Thyroid gland (tissue), 4 donors: ENCODE results near the gene ANO6.

Experiments
- POLR2A ChIP-seq, 2 donors: fragments of 450-650 bp; IDR thresholded peaks; one replicate each; pipeline ENCODE4 v1.6.1; 2017; ENCODE audit warnings: antibody characterized with exemption in 2 of 2, mild to moderate bottlenecking in 2 of 2, moderate library complexity in 1 of 2
- TF ChIP-seq, protein P1 (sequence below), 6 experiments: fragments of 200-600 bp in 3 of 6; fragments of 450-650 bp in 3 of 6; sonication (generic) in 3 of 6; IDR thresholded peaks; one replicate each; pipeline ENCODE4 v1.5.1; 2016 to 2019; ENCODE audit warnings: antibody characterized with exemption in 6 of 6, mild to moderate bottlenecking in 2 of 6, inconsistent platforms in 1 of 6, moderate library complexity in 1 of 6

DNA sequence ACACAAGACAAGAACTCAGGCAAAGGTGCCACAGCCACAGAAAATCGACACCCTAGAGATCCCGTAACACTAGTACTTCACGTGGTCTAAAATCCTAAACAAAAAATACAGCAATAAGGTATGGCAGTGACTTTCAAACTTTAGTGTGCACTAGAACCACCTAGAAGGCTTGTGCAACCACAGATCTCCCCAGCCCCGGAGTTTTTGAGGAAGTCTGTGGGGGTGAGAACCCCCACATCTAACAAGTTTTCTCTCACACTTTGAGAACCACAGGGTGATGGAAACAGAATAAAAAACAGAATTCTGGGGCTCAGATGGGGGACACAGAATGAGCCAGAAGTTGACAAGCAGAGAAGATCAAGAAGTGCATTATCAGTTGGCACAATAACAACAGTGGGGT lies 254.0 kb downstream of the ANO6 start:
- TF ChIP-seq POLR2A (IDR thresholded peaks at IDR 0.05), result no peak
- TF ChIP-seq, protein P1, sequence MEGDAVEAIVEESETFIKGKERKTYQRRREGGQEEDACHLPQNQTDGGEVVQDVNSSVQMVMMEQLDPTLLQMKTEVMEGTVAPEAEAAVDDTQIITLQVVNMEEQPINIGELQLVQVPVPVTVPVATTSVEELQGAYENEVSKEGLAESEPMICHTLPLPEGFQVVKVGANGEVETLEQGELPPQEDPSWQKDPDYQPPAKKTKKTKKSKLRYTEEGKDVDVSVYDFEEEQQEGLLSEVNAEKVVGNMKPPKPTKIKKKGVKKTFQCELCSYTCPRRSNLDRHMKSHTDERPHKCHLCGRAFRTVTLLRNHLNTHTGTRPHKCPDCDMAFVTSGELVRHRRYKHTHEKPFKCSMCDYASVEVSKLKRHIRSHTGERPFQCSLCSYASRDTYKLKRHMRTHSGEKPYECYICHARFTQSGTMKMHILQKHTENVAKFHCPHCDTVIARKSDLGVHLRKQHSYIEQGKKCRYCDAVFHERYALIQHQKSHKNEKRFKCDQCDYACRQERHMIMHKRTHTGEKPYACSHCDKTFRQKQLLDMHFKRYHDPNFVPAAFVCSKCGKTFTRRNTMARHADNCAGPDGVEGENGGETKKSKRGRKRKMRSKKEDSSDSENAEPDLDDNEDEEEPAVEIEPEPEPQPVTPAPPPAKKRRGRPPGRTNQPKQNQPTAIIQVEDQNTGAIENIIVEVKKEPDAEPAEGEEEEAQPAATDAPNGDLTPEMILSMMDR (IDR thresholded peaks at IDR 0.05), result no peak
